Transverse colon (tissue), 4 donors: Measurements from ENCODE around the gene COA5. TPM values are rescaled to one million over a fixed set of nuclear protein-coding genes. Genes with fewer than 3 reads are reported as not detected.

Source experiments
- DNase-seq: peaks from one replicate; pipeline ENCODE4 v3.0.0-alpha.2; 2019
- H3K27ac ChIP-seq, 4 donors: fragments of 200-600 bp; sonication (generic); 2 replicates each; pipeline ENCODE4 v1.5.1; 2016 to 2018; ENCODE audit warnings: inconsistent platforms in 4 of 4
- H3K27me3 ChIP-seq: fragments of 200-600 bp; sonication (generic); 2 replicates; pipeline ENCODE4 v1.5.1; 2017; ENCODE audit warnings: inconsistent platforms
- H3K36me3 ChIP-seq, 4 donors: fragments of 200-600 bp; sonication (generic); 2 replicates each; pipeline ENCODE4 v1.5.1; 2017 to 2019; ENCODE audit warnings: inconsistent platforms in 4 of 4
- H3K4me1 ChIP-seq, 4 donors: fragments of 200-600 bp; sonication (generic); 2 replicates each; pipeline ENCODE4 v1.5.1; 2017 to 2020; ENCODE audit warnings: inconsistent platforms in 4 of 4
- H3K4me3 ChIP-seq, 4 donors: fragments of 200-600 bp; sonication (generic); 1 replicate in 1 of 4; 2 replicates in 3 of 4; pipeline versions ENCODE4 v1.5.1 to v1.6.1; 2017 to 2019; ENCODE audit warnings: inconsistent platforms in 4 of 4
- H3K9me3 ChIP-seq, 2 donors: fragments of 200-600 bp; sonication (generic); 2 replicates each; pipeline ENCODE4 v1.5.1; 2017 to 2019; ENCODE audit warnings: inconsistent platforms in 2 of 2
- CTCF ChIP-seq, 5 experiments: fragments of 200-600 bp in 3 of 5; fragments of 450-650 bp in 2 of 5; sonication (generic) in 3 of 5; IDR thresholded peaks; 1 replicate in 2 of 5; 2 replicates in 3 of 5; pipeline ENCODE4 v1.5.1; 2016 to 2017; ENCODE audit warnings: antibody characterized with exemption in 5 of 5, inconsistent platforms in 3 of 5, mild to moderate bottlenecking in 2 of 5, moderate library complexity in 1 of 5
- EP300 ChIP-seq: sonication (generic); formaldehyde crosslinking; IDR thresholded peaks from one replicate; pipeline ENCODE4 v1.6.1; 2017; ENCODE audit warnings: antibody characterized with exemption, low read depth
- POLR2A ChIP-seq: fragments of 450-650 bp; IDR thresholded peaks from one replicate; pipeline ENCODE4 v1.6.1; 2016; ENCODE audit warnings: antibody characterized with exemption, mild to moderate bottlenecking, moderate library complexity
- POLR2AphosphoS5 ChIP-seq, 3 donors: sonication (generic); formaldehyde crosslinking; IDR thresholded peaks; one replicate each; pipeline ENCODE4 v1.6.1; 2016; ENCODE audit warnings: antibody characterized with exemption in 3 of 3
- WGBS, 2 donors: methylation state at CpG; one replicate each; pipeline ENCODE4 v1.1.5; 2018; ENCODE audit warnings: low coverage in 1 of 2; 5-methylcytosine and 5-hydroxymethylcytosine counted together
- in situ Hi-C, 4 donors: fragments of 200-750 bp; cut with MboI; loops; one replicate each; pipeline versions ENCODE4 v1.15.0 to v1.15.1; 2017; ENCODE audit warnings: low sequenced_read_pairs in 3 of 4, low pct_ligation_motif_present in 1 of 4, low pct_unique_long_range_greater_than_20kb in 1 of 4
- intact Hi-C: fragments of 100-400 bp; cut with DNase I; formaldehyde crosslinking; loops from one replicate; pipeline ENCODE4 v1.15.1; 2023; ENCODE audit warnings: low total_unique reads
- total RNA-seq, 4 donors: library from RNA; depleted of rRNA; stranded (reverse); fragments of >200 nt; gene quantifications; one replicate each; pipeline ENCODE4 v1.1.0, GENCODE V29; 2016

The COA5 gene
- total RNA-seq, 4 donors from 2014 or later, result 4.5 to 36.2 (median 23.2) TPM

DNA sequence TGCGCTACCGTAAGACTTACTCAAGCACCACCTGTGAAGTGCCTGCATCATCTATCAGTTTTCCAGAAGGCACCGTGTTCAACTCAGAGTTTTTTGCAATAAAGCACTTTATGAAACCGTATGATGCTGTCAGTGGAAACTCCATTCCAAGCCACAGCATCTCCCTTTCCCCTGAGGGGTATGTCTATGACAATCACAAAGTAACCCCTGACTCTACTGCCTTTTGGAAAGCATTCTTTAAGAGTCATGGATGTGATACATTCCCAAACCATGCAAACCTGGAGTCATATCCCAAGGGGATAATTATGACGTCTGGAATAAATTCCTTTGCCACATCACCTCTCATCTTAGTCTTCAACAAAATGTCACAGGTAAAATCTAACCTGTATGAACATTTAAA is 39.3 kb upstream of the COA5 start:
- H3K4me3 ChIP-seq, result no peak overlapping the region
- WGBS, 2 donors, result 78 to 100% methylated on average over 3 to 5 of the region's 5 CpGs
- in situ Hi-C loops (loop anchor here in 3 of 4 donors (10.0 kb wide), 2 partner anchors 187 to 417 kb away; no protein-coding TSS in a partner anchor), intact Hi-C loops (loop anchor here (5.0 kb wide), 1 partner anchor 190 kb away; no protein-coding TSS in a partner anchor)
- no peak for TF ChIP-seq POLR2A
- no peak for TF ChIP-seq CTCF (IDR thresholded peaks at IDR 0.05)
- TF ChIP-seq POLR2AphosphoS5 (IDR thresholded peaks at IDR 0.05), result no peak
- TF ChIP-seq EP300, result no peak
- peaks cover 0 to 32% (median 15%) of the 10 kb centered on the region in 4 donors for H3K4me1 ChIP-seq
- peaks cover 0 to 34% (median 15%) of the 10 kb centered on the region in 4 donors for H3K36me3 ChIP-seq
- no peaks in the 10 kb centered on the region for H3K9me3 ChIP-seq
- no peak overlapping the region for H3K27ac ChIP-seq
- H3K27me3 ChIP-seq, result no peaks in the 10 kb centered on the region
- DNase-seq, result no peak

- Histone ChIP-seq H3K4me1 (no peaks in the 10 kb centered on the region), H3K27ac (no peak overlapping the region), H3K36me3 (peaks cover 0 to 57% (median 23%) of the 10 kb centered on the region in 4 donors), H3K4me3 (no peak overlapping the region), H3K9me3 (no peaks in the 10 kb centered on the region), H3K27me3 (no peaks in the 10 kb centered on the region)
- TF ChIP-seq POLR2A (no peak), CTCF (IDR thresholded peaks at IDR 0.05) (no peak), EP300 (no peak), POLR2AphosphoS5 (IDR thresholded peaks at IDR 0.05) (no peak)
- 85 to 90% methylated on average over 5 of the region's 5 CpGs for WGBS, 2 donors
- in situ Hi-C loops, result loop anchor here in 3 of 4 donors (10.0 kb wide), 2 partner anchors 191 to 421 kb away; no protein-coding TSS in a partner anchor
- DNase-seq, result no peak
- intact Hi-C loops, result no loop called here
Measured at GRCh38 chr2:98643496-98644100, 35.3 kb upstream of the COA5 start.

DNA sequence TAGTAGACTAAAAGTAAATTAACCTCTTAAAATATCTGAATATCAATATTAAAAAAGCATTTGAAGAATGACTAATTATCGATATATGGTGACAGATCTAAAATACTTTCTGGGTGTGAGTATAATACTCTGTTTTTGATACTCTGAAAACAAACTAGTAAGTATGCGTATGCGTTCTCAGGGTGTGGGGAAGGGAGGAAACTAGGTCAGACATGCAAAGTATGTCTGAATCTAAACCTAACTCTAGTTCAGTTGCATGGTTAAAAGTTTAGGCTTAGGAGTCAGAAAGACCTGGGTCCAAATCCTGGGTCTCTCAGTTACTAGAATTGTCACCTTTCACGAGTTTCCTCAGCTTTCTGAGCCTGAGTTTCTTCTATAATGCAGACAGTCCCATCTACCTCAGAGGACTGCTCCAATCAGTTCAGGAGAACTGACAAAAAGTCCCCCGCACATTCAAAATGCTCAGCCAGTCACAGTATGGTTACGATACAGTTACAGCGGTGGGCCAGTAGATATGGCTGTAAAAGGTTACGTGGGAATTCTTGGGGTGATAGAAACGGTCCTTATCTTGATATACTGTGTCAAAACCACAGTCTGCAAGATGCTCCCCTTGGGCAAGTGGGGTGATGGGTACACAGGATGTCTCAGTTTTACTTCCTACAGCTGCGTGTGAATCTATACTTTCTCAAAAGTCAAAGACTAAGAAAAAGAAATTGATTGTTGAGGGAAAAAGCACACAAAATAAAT is 29.3 kb upstream of the COA5 start:
- intact Hi-C loops (no loop called here), in situ Hi-C loops (no loop called here)
- peaks cover 0 to 59% (median 27%) of the 10 kb centered on the region in 4 donors for H3K36me3 ChIP-seq
- no peak overlapping the region for H3K4me3 ChIP-seq
- H3K4me1 ChIP-seq, result no peaks in the 10 kb centered on the region
- H3K27ac ChIP-seq, result no peak overlapping the region
- TF ChIP-seq POLR2AphosphoS5 (IDR thresholded peaks at IDR 0.05), result no peak
- no peak for TF ChIP-seq POLR2A
- TF ChIP-seq EP300, result no peak
- no peak for TF ChIP-seq CTCF (IDR thresholded peaks at IDR 0.05)
- no peaks in the 10 kb centered on the region for H3K27me3 ChIP-seq
- WGBS, 2 donors, result 59 to 81% methylated on average over 4 to 10 of the region's 10 CpGs
- H3K9me3 ChIP-seq, result no peaks in the 10 kb centered on the region
- no peak for DNase-seq

DNA sequence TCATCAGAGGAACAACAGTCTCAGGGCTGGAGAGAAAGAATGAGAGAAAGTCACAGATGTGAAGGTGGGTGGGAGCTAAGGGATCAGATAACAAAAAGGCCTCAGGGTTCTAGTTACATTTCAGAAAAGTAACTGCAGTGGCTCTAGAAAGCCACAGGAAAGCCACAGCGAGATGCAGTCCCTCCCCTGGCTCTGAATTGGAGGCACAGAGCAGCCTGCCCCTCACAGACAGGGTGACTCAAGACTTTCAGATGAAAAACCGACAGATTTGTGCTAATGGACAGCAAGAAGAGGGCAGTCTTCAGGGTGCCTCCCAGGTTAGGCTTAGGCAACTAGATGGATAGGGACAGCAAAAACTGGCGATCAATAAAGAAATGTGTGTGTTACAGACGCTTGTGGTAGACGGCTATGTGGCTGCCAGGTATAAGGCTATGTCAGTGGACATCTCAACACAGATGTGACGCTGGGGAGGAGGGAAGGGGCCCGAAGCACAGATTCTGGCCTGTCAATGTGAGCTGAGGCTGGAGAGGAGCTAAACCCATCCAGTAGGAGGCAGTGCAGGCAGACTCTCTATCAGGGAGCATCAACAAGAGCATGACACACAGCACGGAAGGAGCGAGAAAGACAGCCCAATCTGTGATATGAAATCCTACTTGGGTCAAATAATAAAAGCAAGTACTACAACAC is 26.2 kb upstream of the COA5 start:
- WGBS, 2 donors, result 76 to 78% methylated on average over 5 to 9 of the region's 9 CpGs
- H3K36me3 ChIP-seq, result peaks cover 0 to 61% (median 21%) of the 10 kb centered on the region in 4 donors
- no peak for DNase-seq

More for the DNA sequence above, 26.2 kb upstream of the COA5 start:
- no peak overlapping the region for H3K27ac ChIP-seq
- in situ Hi-C loops (no loop called here), intact Hi-C loops (no loop called here)
- no peaks in the 10 kb centered on the region for H3K27me3 ChIP-seq
- H3K4me1 ChIP-seq, result no peaks in the 10 kb centered on the region
- H3K4me3 ChIP-seq, result no peak overlapping the region
- TF ChIP-seq CTCF (IDR thresholded peaks at IDR 0.05) (no peak), POLR2A (no peak), EP300 (no peak), POLR2AphosphoS5 (IDR thresholded peaks at IDR 0.05) (no peak)
- H3K9me3 ChIP-seq, result no peaks in the 10 kb centered on the region
